Bronchial epithelial cell (primary cell): Measurements from ENCODE around the gene SNX9. TPM values are rescaled to one million over a fixed set of nuclear protein-coding genes. Genes with fewer than 3 reads are reported as not detected.

Experiments used
- DNase-seq: peaks from one replicate; pipeline ENCODE4 v3.0.0-alpha.2; 2010; ENCODE audit warnings: low read depth
- FAIRE-seq: peaks from 2 replicates; lab custom pipeline; 2011; peaks lifted over from hg19 to GRCh38; lab: Jason Lieb, UNC
- H3K27me3 ChIP-seq: 2 replicates; pipeline ENCODE4 v1.5.1; 2011; ENCODE audit warnings: low read length; ENCODE audit not compliant: control insufficient read depth, insufficient read depth
- H3K36me3 ChIP-seq: 2 replicates; pipeline ENCODE4 v1.5.1; 2011; ENCODE audit warnings: low read length; ENCODE audit not compliant: control insufficient read depth, insufficient read depth
- H3K4me3 ChIP-seq: 2 replicates; pipeline ENCODE4 v1.5.1; 2011; ENCODE audit warnings: mild to moderate bottlenecking, low read depth, low read length, control low read depth
- total RNA-seq: library from RNA; depleted of rRNA; stranded (reverse); fragments of >200 nt; gene quantifications from 2 replicates; pipeline ENCODE4 v1.2.1, GENCODE V29; 2014
- TF ChIP-seq, protein P1 (sequence below): IDR thresholded peaks from 2 replicates; pipeline ENCODE4 v1.5.1; 2011; ENCODE audit warnings: mild to moderate bottlenecking, moderate library complexity, low read length, control low read depth, inconsistent platforms; ENCODE audit not compliant: insufficient read depth, severe bottlenecking

The SNX9 gene
- total RNA-seq, 1 donor from 2014 or later: 26.6 TPM

DNA sequence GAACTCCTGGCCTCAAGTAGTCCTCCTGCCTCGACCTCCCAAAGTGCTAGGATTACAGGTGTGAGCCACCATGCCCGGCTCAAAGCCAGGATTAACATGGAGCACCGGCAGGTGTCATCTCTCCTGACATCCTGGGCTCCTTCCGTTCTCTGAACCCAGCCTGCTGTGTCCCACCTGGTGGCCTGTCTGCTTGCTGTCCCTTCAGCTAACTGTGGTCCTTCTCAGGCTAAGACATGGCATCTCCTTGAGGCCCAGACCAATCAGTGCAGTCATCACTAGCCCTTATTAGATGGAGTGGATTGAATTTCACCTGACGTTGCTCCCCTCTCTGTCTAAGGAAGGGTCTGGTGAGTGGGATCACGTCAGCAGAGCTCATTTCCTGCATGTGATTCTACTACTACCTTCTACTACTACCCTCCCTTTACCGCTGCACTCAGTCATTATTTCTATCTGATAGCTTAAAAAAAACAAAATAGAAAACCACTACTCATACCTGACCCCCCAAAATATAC, 130.6 kb downstream of the SNX9 start:
- no peak overlapping the region for H3K4me3 ChIP-seq
- no peak for FAIRE-seq

GRCh38 chr6:157954150-157955117, 131.4 kb downstream of the SNX9 start:
- TF ChIP-seq, protein P1, sequence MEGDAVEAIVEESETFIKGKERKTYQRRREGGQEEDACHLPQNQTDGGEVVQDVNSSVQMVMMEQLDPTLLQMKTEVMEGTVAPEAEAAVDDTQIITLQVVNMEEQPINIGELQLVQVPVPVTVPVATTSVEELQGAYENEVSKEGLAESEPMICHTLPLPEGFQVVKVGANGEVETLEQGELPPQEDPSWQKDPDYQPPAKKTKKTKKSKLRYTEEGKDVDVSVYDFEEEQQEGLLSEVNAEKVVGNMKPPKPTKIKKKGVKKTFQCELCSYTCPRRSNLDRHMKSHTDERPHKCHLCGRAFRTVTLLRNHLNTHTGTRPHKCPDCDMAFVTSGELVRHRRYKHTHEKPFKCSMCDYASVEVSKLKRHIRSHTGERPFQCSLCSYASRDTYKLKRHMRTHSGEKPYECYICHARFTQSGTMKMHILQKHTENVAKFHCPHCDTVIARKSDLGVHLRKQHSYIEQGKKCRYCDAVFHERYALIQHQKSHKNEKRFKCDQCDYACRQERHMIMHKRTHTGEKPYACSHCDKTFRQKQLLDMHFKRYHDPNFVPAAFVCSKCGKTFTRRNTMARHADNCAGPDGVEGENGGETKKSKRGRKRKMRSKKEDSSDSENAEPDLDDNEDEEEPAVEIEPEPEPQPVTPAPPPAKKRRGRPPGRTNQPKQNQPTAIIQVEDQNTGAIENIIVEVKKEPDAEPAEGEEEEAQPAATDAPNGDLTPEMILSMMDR: no peak
- no peaks in the 10 kb centered on the region for H3K27me3 ChIP-seq
- DNase-seq (peak; percentile 60), FAIRE-seq (no peak)
- H3K4me3 ChIP-seq: peak overlapping the region; percentile 9
- no peaks in the 10 kb centered on the region for H3K36me3 ChIP-seq

More for the DNA sequence above, 130.6 kb downstream of the SNX9 start:
- DNase-seq: no peak
- TF ChIP-seq, protein P1: no peak
- Histone ChIP-seq H3K36me3 (no peaks in the 10 kb centered on the region), H3K27me3 (no peaks in the 10 kb centered on the region)

GRCh38 chr6:157955675-157956074, 132.6 kb downstream of the SNX9 start:
- Histone ChIP-seq H3K36me3 (no peaks in the 10 kb centered on the region), H3K27me3 (no peaks in the 10 kb centered on the region), H3K4me3 (no peak overlapping the region)
- TF ChIP-seq, protein P1: no peak
- FAIRE-seq: no peak
- DNase-seq: no peak

DNA sequence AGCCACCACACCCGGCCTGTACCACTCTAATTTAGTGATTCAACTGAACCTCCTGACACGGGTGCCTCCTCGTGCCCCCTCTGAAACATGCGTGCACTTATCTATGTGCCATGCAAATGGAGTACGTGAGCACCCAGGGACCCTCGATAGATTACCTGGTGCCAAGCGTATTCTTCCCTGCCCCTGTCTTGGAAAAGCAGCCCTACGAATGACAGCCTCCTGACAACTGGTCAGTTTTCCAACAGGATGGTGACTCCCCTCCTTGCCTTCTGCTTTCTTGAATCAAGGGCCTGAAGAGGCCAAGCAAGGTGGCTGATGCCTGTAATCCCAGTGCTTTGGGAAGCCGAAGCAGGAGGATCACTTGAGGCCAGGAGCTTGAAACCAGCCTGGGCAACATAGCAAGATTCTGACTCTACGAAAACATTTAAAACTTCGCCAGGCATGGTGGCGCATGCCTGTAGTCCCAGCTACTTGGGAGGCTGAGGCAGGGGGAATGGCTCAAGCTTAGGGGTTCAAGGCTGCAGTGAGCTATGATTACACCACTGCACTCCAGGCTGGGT, 133.2 kb downstream of the SNX9 start:
- no peak for FAIRE-seq
- Histone ChIP-seq H3K27me3 (no peaks in the 10 kb centered on the region), H3K36me3 (no peaks in the 10 kb centered on the region), H3K4me3 (no peak overlapping the region)
- DNase-seq: no peak
- TF ChIP-seq, protein P1: no peak

DNA sequence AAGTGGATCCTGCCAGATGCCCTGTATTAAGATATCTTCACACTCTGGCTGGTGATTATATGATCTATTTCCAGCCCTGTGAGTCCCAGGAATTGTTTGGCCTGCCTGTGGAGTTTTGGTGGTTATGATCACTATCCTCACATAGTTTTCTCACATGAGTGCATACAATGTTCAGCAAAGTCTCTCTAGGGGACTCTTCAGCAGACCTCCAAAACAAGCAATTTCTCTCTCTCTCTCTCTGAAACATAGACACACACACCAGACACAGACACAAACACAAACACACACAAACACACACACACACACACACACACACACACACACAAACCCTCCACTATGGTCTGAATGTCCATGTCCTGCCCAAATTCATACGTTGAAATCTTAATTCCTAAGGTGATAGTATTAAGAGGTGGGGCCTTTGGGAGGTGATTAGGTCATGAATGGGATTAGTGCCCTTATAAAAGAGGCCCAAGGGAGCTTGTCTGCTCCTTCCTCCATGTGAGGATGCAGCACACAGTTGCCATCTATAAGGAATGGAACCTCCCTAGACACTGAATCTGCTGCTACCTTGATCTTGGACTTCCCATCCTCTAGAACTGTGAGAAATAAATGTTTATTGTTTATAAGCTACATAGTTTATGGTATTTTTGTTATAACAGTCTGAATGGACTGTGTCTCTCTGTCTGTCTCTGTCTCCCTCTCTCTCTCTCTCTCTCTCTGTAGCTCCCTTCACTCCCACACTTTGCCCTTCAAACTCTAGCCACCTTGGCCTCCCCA, 136.6 kb downstream of the SNX9 start:
- TF ChIP-seq, protein P1: no peak
- Histone ChIP-seq H3K27me3 (no peaks in the 10 kb centered on the region), H3K36me3 (no peaks in the 10 kb centered on the region), H3K4me3 (no peak overlapping the region)
- FAIRE-seq: no peak
- DNase-seq: no peak
